A549 (cell line): ENCODE data around the gene PFKFB3. TPM values are rescaled to one million over a fixed set of nuclear protein-coding genes. Genes with fewer than 3 reads are reported as not detected.

Experiments
- ATAC-seq, 2 experiments: fragments of 200-7000 bp in 1 of 2; fragments of >200 bp in 1 of 2; cut with Nextera tagmentation in 1 of 2; cut with Tn5 transposase in 1 of 2; 3 replicates each; pipeline versions ENCODE4 v1.8.0 to v1.9.1; 2018 to 2020; ENCODE audit warnings: mild to moderate bottlenecking in 1 of 2, moderate library complexity in 1 of 2
- CTCF ChIA-PET: fragments of 300-600 bp; sonication (Branson Sonifier 250); formaldehyde crosslinking; extraction: SDS; loops from one replicate; lab custom pipeline; 2021; ENCODE audit warnings: antibody characterized with exemption, inconsistent platforms; lab: Yijun Ruan, JAX
- POLR2A ChIA-PET: fragments of 350-600 bp; formaldehyde crosslinking; extraction: SDS; loops from one replicate; lab custom pipeline; 2021; ENCODE audit warnings: antibody characterized with exemption, inconsistent platforms; lab: Yijun Ruan, JAX
- DNase-seq, 2 experiments: peaks; one replicate each; pipeline versions ENCODE4 v3.0.0 to v3.0.0-alpha.2; 2011 to 2016; ENCODE audit warnings: low read depth in 1 of 2, low spot score in 1 of 2
- FAIRE-seq: peaks from 2 replicates; lab custom pipeline; 2011; peaks lifted over from hg19 to GRCh38; lab: Jason Lieb, UNC
- H3K27ac ChIP-seq, 2 experiments: fragments of >200 bp; sonication (Bioruptor Twin); formaldehyde crosslinking; 3 replicates each; pipeline ENCODE4 v1.5.1; 2016 to 2017
- H3K4me1 ChIP-seq: fragments of >200 bp; sonication (Bioruptor Twin); formaldehyde crosslinking; 3 replicates; pipeline ENCODE4 v1.6.1; 2016
- H3K4me2 ChIP-seq: fragments of >200 bp; sonication (Bioruptor Twin); formaldehyde crosslinking; 3 replicates; pipeline ENCODE4 v1.6.1; 2016
- H3K4me3 ChIP-seq: fragments of >200 bp; sonication (Bioruptor Twin); formaldehyde crosslinking; 3 replicates; pipeline ENCODE4 v1.5.1; 2016
- H3K9me3 ChIP-seq: fragments of >200 bp; sonication (Bioruptor Twin); formaldehyde crosslinking; 3 replicates; pipeline ENCODE4 v1.6.1; 2016
- BCL3 ChIP-seq: fragments of >200 bp; sonication (Bioruptor Twin); formaldehyde crosslinking; IDR thresholded peaks from 3 replicates; pipeline ENCODE4 v1.6.1; 2016
- CBX8 ChIP-seq: fragments of 200-600 bp; sonication (generic); IDR thresholded peaks from 2 replicates; pipeline ENCODE4 v1.6.1; 2016
- CEBPB ChIP-seq, 2 experiments: fragments of >200 bp in 1 of 2; sonication (Bioruptor Twin) in 1 of 2; formaldehyde crosslinking in 1 of 2; IDR thresholded peaks; 2 replicates each; pipeline ENCODE4 v1.6.1; 2012 to 2016
- CHD4 ChIP-seq: fragments of 200-600 bp; sonication (generic); IDR thresholded peaks from 2 replicates; pipeline ENCODE4 v1.6.1; 2016; ENCODE audit warnings: antibody characterized with exemption, mild to moderate bottlenecking, borderline replicate concordance
- E2F6 ChIP-seq: IDR thresholded peaks from 2 replicates; pipeline ENCODE4 v1.6.1; 2012; ENCODE audit warnings: low read depth, borderline replicate concordance
- EHMT2 ChIP-seq: fragments of 200-600 bp; sonication (generic); IDR thresholded peaks from 2 replicates; pipeline ENCODE4 v1.6.1; 2016; ENCODE audit warnings: antibody characterized with exemption, low read depth, mild to moderate bottlenecking, moderate library complexity
- EP300 ChIP-seq, 2 experiments: fragments of >200 bp; sonication (Bioruptor Twin); formaldehyde crosslinking; IDR thresholded peaks; 2 replicates in 1 of 2; 3 replicates in 1 of 2; pipeline ENCODE4 v1.6.1; 2016 to 2017
- FOSB ChIP-seq: fragments of 250-450 bp; sonication (Bioruptor Pico); IDR thresholded peaks from 2 replicates; pipeline ENCODE4 v1.5.0; 2020; ENCODE audit warnings: mild to moderate bottlenecking, moderate library complexity
- FOXS1 ChIP-seq: fragments of 250-450 bp; sonication (Bioruptor Pico); IDR thresholded peaks from 2 replicates; pipeline ENCODE4 v1.5.0; 2020; ENCODE audit warnings: mild to moderate bottlenecking, moderate library complexity
- HMGXB4 ChIP-seq: fragments of 250-450 bp; sonication (Bioruptor Pico); IDR thresholded peaks from 2 replicates; pipeline ENCODE4 v1.5.0; 2021; ENCODE audit warnings: mild to moderate bottlenecking, moderate library complexity, borderline replicate concordance
- JUN ChIP-seq, 2 experiments: fragments of >200 bp; sonication (Bioruptor Twin); formaldehyde crosslinking; IDR thresholded peaks; 2 replicates in 1 of 2; 3 replicates in 1 of 2; pipeline ENCODE4 v1.6.1; 2016 to 2017
- JUNB ChIP-seq: fragments of >200 bp; sonication (Bioruptor Twin); formaldehyde crosslinking; IDR thresholded peaks from 2 replicates; pipeline ENCODE4 v1.6.1; 2016
- KDM1A ChIP-seq: fragments of 200-600 bp; sonication (generic); IDR thresholded peaks from 2 replicates; pipeline ENCODE4 v1.6.1; 2016; ENCODE audit warnings: low read depth, mild to moderate bottlenecking
- KDM5A ChIP-seq: fragments of 200-600 bp; sonication (generic); IDR thresholded peaks from 2 replicates; pipeline ENCODE4 v1.6.1; 2016; ENCODE audit warnings: antibody characterized with exemption, mild to moderate bottlenecking
- MAFK ChIP-seq: fragments of 450-650 bp; IDR thresholded peaks from 2 replicates; pipeline ENCODE4 v1.6.1; 2014; ENCODE audit not compliant: partially characterized antibody
- MAZ ChIP-seq: fragments of 150-350 bp; IDR thresholded peaks from 2 replicates; pipeline ENCODE4 v1.6.1; 2014; ENCODE audit warnings: antibody characterized with exemption, low read depth, low read length, borderline replicate concordance
- NPAS2 ChIP-seq: fragments of 250-450 bp; sonication (Bioruptor Pico); IDR thresholded peaks from 2 replicates; pipeline ENCODE4 v1.8.0; 2022; ENCODE audit warnings: mild to moderate bottlenecking, moderate library complexity, borderline replicate concordance
- PHF8 ChIP-seq: fragments of 200-600 bp; sonication (generic); IDR thresholded peaks from 2 replicates; pipeline ENCODE4 v1.6.1; 2016; ENCODE audit warnings: low read depth, mild to moderate bottlenecking, antibody characterized with exemption, moderate library complexity, borderline replicate concordance
- POLR2AphosphoS2 ChIP-seq: conservative IDR thresholded peaks from 2 replicates; pipeline ENCODE4 v1.6.1; 2012; ENCODE audit warnings: low read length, improper control_type of control experiment, inconsistent platforms
- RAD21 ChIP-seq, 2 experiments: fragments of >200 bp in 1 of 2; sonication (Bioruptor Twin) in 1 of 2; formaldehyde crosslinking in 1 of 2; IDR thresholded peaks in 1 of 2; conservative IDR thresholded peaks in 1 of 2; 2 replicates in 1 of 2; 3 replicates in 1 of 2; pipeline ENCODE4 v1.6.1; 2012 to 2018; ENCODE audit warnings: inconsistent platforms in 1 of 2
- RARB ChIP-seq: fragments of 250-450 bp; sonication (Bioruptor Pico); IDR thresholded peaks from 2 replicates; pipeline ENCODE4 v1.8.0; 2021; ENCODE audit warnings: mild to moderate bottlenecking, moderate library complexity
- RCOR1 ChIP-seq: fragments of 150-350 bp; IDR thresholded peaks from 2 replicates; pipeline ENCODE4 v1.6.1; 2014; ENCODE audit warnings: antibody characterized with exemption, low read length, low read depth
- RFX5 ChIP-seq: fragments of 450-650 bp; IDR thresholded peaks from 2 replicates; pipeline ENCODE4 v1.7.1; 2014; ENCODE audit warnings: antibody characterized with exemption, mild to moderate bottlenecking, moderate library complexity
- RNF2 ChIP-seq: fragments of 200-600 bp; sonication (generic); IDR thresholded peaks from 2 replicates; pipeline ENCODE4 v1.6.1; 2016; ENCODE audit warnings: low read depth, mild to moderate bottlenecking, antibody characterized with exemption, moderate library complexity, borderline replicate concordance
- SMC3 ChIP-seq: fragments of >200 bp; sonication (Bioruptor Twin); formaldehyde crosslinking; IDR thresholded peaks from 3 replicates; pipeline ENCODE4 v1.6.1; 2018; ENCODE audit warnings: inconsistent platforms
- TFCP2L1 ChIP-seq: fragments of 250-450 bp; sonication (Bioruptor Pico); IDR thresholded peaks from 2 replicates; pipeline ENCODE4 v1.5.0; 2021; ENCODE audit warnings: mild to moderate bottlenecking
- TP53 ChIP-seq: fragments of 250-450 bp; sonication (Bioruptor Pico); IDR thresholded peaks from 2 replicates; pipeline ENCODE4 v1.5.0; 2021; ENCODE audit warnings: mild to moderate bottlenecking, moderate library complexity
- ZFP36 ChIP-seq: fragments of 450-650 bp; IDR thresholded peaks from 2 replicates; pipeline ENCODE4 v1.6.1; 2014; ENCODE audit warnings: borderline replicate concordance; ENCODE audit not compliant: partially characterized antibody
- ZSCAN20 ChIP-seq: fragments of 250-450 bp; sonication (Bioruptor Pico); IDR thresholded peaks from 2 replicates; pipeline ENCODE4 v1.8.0; 2022; ENCODE audit warnings: mild to moderate bottlenecking, moderate library complexity
- WGBS: methylation state at CpG from one replicate; pipeline ENCODE4 v1.1.6; 2017; ENCODE audit errors: missing lambda C conversion rate; 5-methylcytosine and 5-hydroxymethylcytosine counted together
- polyA plus RNA-seq, 4 experiments: library from polyadenylated mRNA; depleted of rRNA in 3 of 4; stranded (reverse); fragments of >200 nt; fragmentation: RNase III in 1 of 4; extraction: RNeasy Plus Mini Kit Qiagen cat#74134 plus additional on column Dnase treatment in 1 of 4; gene quantifications; 2 replicates in 3 of 4; 3 replicates in 1 of 4; pipeline ENCODE4 v1.2.3, GENCODE V29; 2011 to 2017

The PFKFB3 gene
- polyA plus RNA-seq, 2 of the 4 experiments (the other 2 are of a cell fraction) = 139 to 232 TPM

- no peaks in the 10 kb centered on the region for H3K4me1 ChIP-seq
- ATAC-seq = no peak
- WGBS = 92% methylated on average over 9 of the region's 9 CpGs
- no peak for DNase-seq
- POLR2A ChIA-PET = no interaction called here
- CTCF ChIA-PET = interaction anchor here (0.8 to 1.9 kb wide), 4 partner anchors 22 to 228 kb away, joined by 3 to 11 read pairs (median 3); partner anchors contain the start of gene PFKFB3
- no peaks in the 10 kb centered on the region for H3K9me3 ChIP-seq
- H3K4me3 ChIP-seq = no peak overlapping the region
- no peak overlapping the region for H3K27ac ChIP-seq
- no peak for TF ChIP-seq E2F6
- H3K4me2 ChIP-seq = no peak overlapping the region
- FAIRE-seq = no peak
Observed at GRCh38 chr10:6177880-6178281, 24.9 kb upstream of the PFKFB3 start.

GRCh38 chr10:6178581-6178980 lies 24.2 kb upstream of the PFKFB3 start:
- H3K4me2 ChIP-seq = no peak overlapping the region
- no peaks in the 10 kb centered on the region for H3K9me3 ChIP-seq
- FAIRE-seq (no peak), ATAC-seq (no peak), DNase-seq (no peak)
- WGBS = 91% methylated on average over 17 of the region's 17 CpGs
- H3K27ac ChIP-seq = no peak overlapping the region
- no peak overlapping the region for H3K4me3 ChIP-seq
- no peaks in the 10 kb centered on the region for H3K4me1 ChIP-seq
- ChIA-PET POLR2A (no interaction called here), CTCF (interaction anchor here (0.8 to 1.9 kb wide), 4 partner anchors 21 to 227 kb away, joined by 3 to 11 read pairs (median 3); partner anchors contain the start of gene PFKFB3)
- TF ChIP-seq ZFP36 = no peak
- TF ChIP-seq FOSB = no peak
- no peak for TF ChIP-seq CHD4
- no peak for TF ChIP-seq FOXS1 (CRISPR knock-in tag)
- no peak for TF ChIP-seq KDM5A
- no peak for TF ChIP-seq EP300 (IDR thresholded peaks at IDR 0.05)
- TF ChIP-seq RAD21 (conservative IDR thresholded peaks at IDR 0.05 in 1 of 2, IDR thresholded peaks at IDR 0.05 in 1 of 2) = no peak
- TF ChIP-seq HMGXB4 (CRISPR knock-in tag) = no peak
- TF ChIP-seq KDM1A = no peak
- TF ChIP-seq TFCP2L1 (CRISPR knock-in tag) = no peak
- TF ChIP-seq RCOR1 = no peak
- no peak for TF ChIP-seq PHF8
- TF ChIP-seq JUN (IDR thresholded peaks at IDR 0.05) = no peak
- no peak for TF ChIP-seq CEBPB (IDR thresholded peaks at IDR 0.05)
- no peak for TF ChIP-seq CBX8
- TF ChIP-seq JUNB = no peak
- no peak for TF ChIP-seq TP53 (CRISPR knock-in tag)
- no peak for TF ChIP-seq NPAS2
- TF ChIP-seq RNF2 = no peak

GRCh38 chr10:6179078-6179477 lies 23.7 kb upstream of the PFKFB3 start:
- H3K4me1 ChIP-seq = no peaks in the 10 kb centered on the region
- H3K27ac ChIP-seq = no peak overlapping the region
- H3K4me3 ChIP-seq = no peak overlapping the region
- CTCF ChIA-PET = interaction anchor here (1.2 to 1.9 kb wide), 2 partner anchors 23 to 93 kb away, joined by 3 to 11 read pairs; partner anchors contain the start of gene PFKFB3
- 93% methylated on average over 8 of the region's 8 CpGs for WGBS
- FAIRE-seq (no peak), ATAC-seq (no peak), DNase-seq (no peak)
- POLR2A ChIA-PET = no interaction called here
- no peaks in the 10 kb centered on the region for H3K9me3 ChIP-seq
- H3K4me2 ChIP-seq = no peak overlapping the region
- no peak for TF ChIP-seq KDM5A
- no peak for TF ChIP-seq POLR2AphosphoS2
- TF ChIP-seq SMC3 = no peak
- no peak for TF ChIP-seq MAFK
- no peak for TF ChIP-seq KDM1A
- TF ChIP-seq MAZ = no peak
- TF ChIP-seq RFX5 = no peak
- TF ChIP-seq BCL3 = no peak
- TF ChIP-seq RARB (CRISPR knock-in tag) = no peak
- TF ChIP-seq ZSCAN20 (CRISPR knock-in tag) = no peak
- no peak for TF ChIP-seq EHMT2
